ENCODE measurements around the gene FXYD6.

GRCh38 chr11:117870103-117870952 lies 6.1 kb downstream of the FXYD6 start:
- TF ChIP-seq POLR2A (IDR thresholded peaks at IDR 0.05; ENCODE audit: low read length) (no peak), GATA1 (IDR thresholded peaks at IDR 0.05; ENCODE audit: low read depth, low read length) (no peak)

Data from erythroblast (primary cell).